Urinary bladder (tissue), 4 donors: ENCODE results near the gene ZNF503. TPM values are rescaled to one million over a fixed set of nuclear protein-coding genes. Genes with fewer than 3 reads are reported as not detected.

Experiments
- DNase-seq: peaks from one replicate; pipeline ENCODE4 v3.0.0-alpha.2; 2015; ENCODE audit errors: extremely low spot score
- H3K27ac ChIP-seq: one replicate; pipeline ENCODE4 v1.5.1; 2013; ENCODE audit warnings: low read depth, mild to moderate bottlenecking, moderate library complexity
- H3K36me3 ChIP-seq: one replicate; pipeline ENCODE4 v1.6.1; 2013; ENCODE audit warnings: mild to moderate bottlenecking, moderate library complexity; ENCODE audit not compliant: insufficient read depth
- H3K4me1 ChIP-seq: one replicate; pipeline ENCODE4 v1.6.1; 2013; ENCODE audit warnings: mild to moderate bottlenecking, moderate library complexity; ENCODE audit not compliant: insufficient read depth
- H3K4me3 ChIP-seq: one replicate; pipeline ENCODE4 v1.5.1; 2013; ENCODE audit warnings: low read depth, low read length
- WGBS: extraction: QIAGEN DNeasy Blood & Tissue Kit; methylation state at CpG from one replicate; pipeline ENCODE4 v1.1.7; 2013; 5-methylcytosine and 5-hydroxymethylcytosine counted together
- polyA plus RNA-seq: library from polyadenylated mRNA; stranded (reverse); fragments of 200-250 nt; gene quantifications from one replicate; pipeline ENCODE4 v1.2.3, GENCODE V29; 2013
- total RNA-seq: library from RNA; depleted of rRNA; stranded (reverse); fragments of >200 nt; gene quantifications from one replicate; pipeline ENCODE4 v1.2.3, GENCODE V29; 2014
- donor health status: healthy with polysubstance abuse.
- donor health status: healthy.

ZNF503 gene
- total and polyA plus RNA-seq, 2 donors, result 12.1 to 31.1 TPM

DNA sequence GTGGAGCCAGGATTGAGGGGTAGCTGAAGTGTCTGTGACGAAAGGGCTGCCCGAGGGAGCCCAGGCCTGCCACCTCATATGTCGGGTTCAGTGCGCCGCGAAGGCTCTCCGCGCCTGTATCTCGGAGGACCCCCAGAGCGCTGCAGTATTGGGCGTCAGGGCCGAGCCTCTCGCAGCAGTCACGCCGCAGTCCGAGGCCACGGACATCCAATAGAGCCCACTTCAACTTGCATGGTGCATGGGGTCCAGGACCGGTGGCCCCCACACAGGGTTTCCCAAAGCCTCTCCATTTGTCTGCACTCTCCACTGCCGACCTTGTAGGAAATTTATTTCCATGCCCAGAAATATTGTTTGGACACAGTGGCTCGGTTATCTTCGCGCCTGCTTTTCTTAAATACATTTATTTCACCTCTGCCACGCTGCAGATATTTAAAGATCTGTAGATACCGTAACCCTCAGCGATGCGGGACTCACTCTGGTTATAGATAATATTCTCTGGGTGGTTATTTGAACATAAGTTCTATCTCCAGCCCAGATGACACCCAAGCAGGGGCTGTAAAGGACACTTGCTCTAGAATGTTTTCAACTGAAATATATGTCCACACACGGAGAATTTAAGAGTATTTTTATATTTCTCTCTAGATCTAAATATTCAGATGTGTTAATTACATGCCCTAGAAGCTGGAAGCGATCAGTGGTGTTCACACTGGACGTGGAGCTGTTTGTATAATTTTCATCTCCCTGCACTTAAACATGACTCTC lies 5.1 kb upstream of the ZNF503 start:
- 96% methylated on average over 29 of the region's 29 CpGs for WGBS
- no peaks in the 10 kb centered on the region for H3K4me1 ChIP-seq

DNA sequence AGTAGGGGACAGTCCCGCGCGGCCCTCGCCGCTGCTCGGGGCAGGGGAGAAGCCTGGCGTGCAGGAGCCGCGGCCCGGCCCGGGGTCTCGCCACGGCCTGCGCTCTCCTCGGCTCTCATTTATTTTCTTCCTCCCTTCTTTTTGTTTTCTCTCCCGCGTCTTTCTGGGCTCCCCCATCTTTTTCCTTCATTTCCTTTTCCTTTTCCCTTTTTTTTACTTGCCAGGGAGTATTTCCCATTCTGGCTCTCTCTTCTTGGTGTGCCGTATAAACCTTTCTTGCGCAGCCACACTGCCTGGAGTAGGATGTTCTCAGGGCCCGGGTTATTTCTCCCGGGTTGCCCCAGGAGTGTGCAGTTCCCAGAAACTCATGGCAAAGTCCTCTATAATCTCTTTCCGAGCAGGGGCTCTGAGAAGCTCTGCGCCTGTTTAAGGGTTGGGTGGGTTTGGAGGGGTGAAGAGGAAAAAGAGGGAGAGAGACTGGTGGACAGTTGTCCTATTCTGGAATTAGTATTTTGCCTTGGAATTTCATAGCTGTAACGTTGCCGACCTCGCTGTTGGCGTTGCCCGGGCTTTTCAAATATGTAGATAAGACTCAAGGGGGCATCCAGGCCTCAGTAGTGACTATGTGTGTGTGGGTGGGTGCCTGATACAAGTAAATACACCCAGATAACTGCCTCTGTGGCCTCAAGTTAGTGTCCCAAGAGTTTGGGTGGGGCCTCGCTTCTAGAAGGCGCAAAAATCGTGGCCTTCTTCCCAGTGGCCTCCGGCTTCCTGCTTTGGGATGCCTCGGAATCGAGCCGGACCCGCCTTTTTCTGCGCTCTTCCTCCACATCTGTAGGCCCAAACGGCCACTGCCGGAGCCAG lies 4.3 kb upstream of the ZNF503 start:
- 86% methylated on average over 39 of the region's 39 CpGs for WGBS

More for the DNA sequence above, 5.1 kb upstream of the ZNF503 start:
- no peak for DNase-seq
- H3K27ac ChIP-seq, result no peak overlapping the region
- no peak overlapping the region for H3K4me3 ChIP-seq
- H3K36me3 ChIP-seq, result no peaks in the 10 kb centered on the region

GRCh38 chr10:75404815-75405597 lies 3.4 kb upstream of the ZNF503 start:
- Histone ChIP-seq H3K4me3 (peak overlapping the region; percentile 48), H3K27ac (no peak overlapping the region), H3K36me3 (no peaks in the 10 kb centered on the region), H3K4me1 (no peaks in the 10 kb centered on the region)
- DNase-seq, result no peak
- 56% methylated on average over 56 of the region's 56 CpGs for WGBS

More for the DNA sequence above, 4.3 kb upstream of the ZNF503 start:
- H3K4me1 ChIP-seq, result no peaks in the 10 kb centered on the region
- no peak overlapping the region for H3K4me3 ChIP-seq
- no peak for DNase-seq
- H3K36me3 ChIP-seq, result no peaks in the 10 kb centered on the region
- no peak overlapping the region for H3K27ac ChIP-seq

- no peak for DNase-seq
- peaks cover 3% of the 10 kb centered on the region for H3K36me3 ChIP-seq
- peak overlapping the region; percentile 48 for H3K4me3 ChIP-seq
- 25% methylated on average over 58 of the region's 58 CpGs for WGBS
- H3K27ac ChIP-seq, result no peak overlapping the region
- no peaks in the 10 kb centered on the region for H3K4me1 ChIP-seq
These were observed 2.6 kb upstream of the ZNF503 start for GRCh38 chr10:75403939-75404814.

DNA sequence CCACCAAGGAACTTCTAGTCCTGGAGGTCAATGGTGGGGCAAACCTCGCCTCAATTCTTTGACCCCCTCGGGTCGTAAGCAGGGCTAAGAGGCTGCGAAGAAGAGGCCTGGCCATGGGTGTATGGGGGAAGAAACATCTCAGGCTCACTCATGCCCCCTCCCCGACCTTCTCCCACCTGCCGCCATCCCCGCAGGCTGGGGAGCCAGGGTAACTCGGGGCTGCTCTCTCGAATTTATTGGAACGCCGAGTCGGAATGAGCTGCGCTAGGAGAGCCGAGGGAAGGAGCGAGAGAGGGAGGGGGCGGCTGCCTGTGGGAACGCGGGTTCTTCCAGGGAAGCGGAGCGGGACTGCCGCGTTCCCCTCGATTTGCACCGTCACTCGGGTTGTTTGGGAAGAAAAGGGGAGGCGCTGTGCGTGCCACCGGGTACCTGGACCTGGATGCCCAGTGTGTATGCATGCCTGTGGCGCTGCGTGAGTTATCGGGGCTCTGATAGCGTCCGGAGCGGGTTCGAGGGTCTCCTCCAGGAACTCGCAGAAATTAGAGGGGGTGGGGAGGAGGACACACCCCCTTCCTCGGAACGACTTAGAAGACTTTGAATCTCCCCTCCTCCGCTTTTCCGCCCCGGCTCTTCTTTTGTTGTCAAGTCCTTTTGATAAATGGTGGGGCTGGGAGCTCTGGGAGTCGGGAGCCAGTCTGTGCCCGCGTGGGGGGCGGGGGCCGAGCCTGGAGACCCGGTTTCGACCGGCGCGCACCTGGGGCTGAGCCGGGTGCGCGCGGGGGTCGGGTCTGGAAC lies 1.8 kb upstream of the ZNF503 start:
- Histone ChIP-seq H3K4me3 (peak overlapping the region; percentile 48), H3K27ac (peak overlapping the region; percentile 89), H3K36me3 (peaks cover 8% of the 10 kb centered on the region), H3K4me1 (no peaks in the 10 kb centered on the region)
- under 1% methylated on average over 56 of the region's 56 CpGs for WGBS
- no peak for DNase-seq

- Histone ChIP-seq H3K4me1 (no peaks in the 10 kb centered on the region), H3K27ac (peak overlapping the region; percentile 89), H3K4me3 (peak overlapping the region; percentile 48), H3K36me3 (peaks cover 8% of the 10 kb centered on the region)
- no peak for DNase-seq
- WGBS, result under 1% methylated on average over 42 of the region's 42 CpGs
These were observed 1.1 kb upstream of the ZNF503 start for GRCh38 chr10:75402486-75403143.

- no peak for DNase-seq
- under 1% methylated on average over 68 of the region's 68 CpGs for WGBS
- Histone ChIP-seq H3K4me3 (peak overlapping the region; percentile 79), H3K36me3 (peaks cover 8% of the 10 kb centered on the region), H3K4me1 (no peaks in the 10 kb centered on the region), H3K27ac (peak overlapping the region; percentile 89)
These were observed 594 bp downstream of the ZNF503 start for GRCh38 chr10:75400771-75401568.

- Histone ChIP-seq H3K27ac (peak overlapping the region; percentile 89), H3K4me3 (peak overlapping the region; percentile 79), H3K4me1 (no peaks in the 10 kb centered on the region), H3K36me3 (peaks cover 8% of the 10 kb centered on the region)
- WGBS, result under 1% methylated on average over 39 of the region's 39 CpGs
- DNase-seq, result no peak
These were observed 1.3 kb downstream of the ZNF503 start for GRCh38 chr10:75400163-75400770.

DNA sequence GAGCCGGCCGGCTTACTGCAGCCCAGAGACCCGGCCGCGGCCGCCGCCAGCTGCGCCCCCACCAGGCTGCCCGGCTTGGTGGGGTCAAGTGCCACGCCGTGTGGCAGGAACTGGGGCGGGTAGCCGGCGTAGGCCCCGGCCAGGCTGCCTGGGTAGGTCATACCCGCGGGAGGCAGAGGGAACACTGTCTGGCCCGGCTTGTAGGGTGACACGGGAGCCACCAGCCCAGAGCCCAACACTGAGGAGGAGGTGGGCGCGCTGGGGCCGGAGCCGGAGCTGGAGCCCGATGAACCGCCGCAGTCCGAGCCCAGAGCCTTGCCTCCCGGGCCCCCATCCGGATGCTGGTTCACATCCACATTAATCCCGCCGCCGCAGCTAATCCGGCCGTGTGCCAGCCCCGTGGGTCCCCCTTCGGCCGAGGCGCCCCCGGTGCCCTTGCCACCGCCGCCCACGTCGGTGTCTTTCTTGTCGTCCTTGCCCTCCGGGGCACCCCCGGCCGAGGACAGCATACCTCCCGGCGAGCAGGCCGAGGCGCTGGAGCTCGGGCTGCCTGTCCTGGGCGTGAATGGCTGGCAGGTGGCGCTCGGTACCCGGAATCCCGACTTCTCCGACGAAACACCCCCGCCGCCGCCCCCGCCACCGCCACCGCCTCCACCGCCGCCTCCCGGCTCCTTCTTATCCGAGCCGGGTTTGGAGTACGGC lies 2.0 kb downstream of the ZNF503 start:
- Histone ChIP-seq H3K27ac (peak overlapping the region; percentile 84), H3K4me3 (peak overlapping the region; percentile 79), H3K4me1 (no peaks in the 10 kb centered on the region), H3K36me3 (peaks cover 8% of the 10 kb centered on the region)
- no peak for DNase-seq
- 4% methylated on average over 71 of the region's 71 CpGs for WGBS

DNA sequence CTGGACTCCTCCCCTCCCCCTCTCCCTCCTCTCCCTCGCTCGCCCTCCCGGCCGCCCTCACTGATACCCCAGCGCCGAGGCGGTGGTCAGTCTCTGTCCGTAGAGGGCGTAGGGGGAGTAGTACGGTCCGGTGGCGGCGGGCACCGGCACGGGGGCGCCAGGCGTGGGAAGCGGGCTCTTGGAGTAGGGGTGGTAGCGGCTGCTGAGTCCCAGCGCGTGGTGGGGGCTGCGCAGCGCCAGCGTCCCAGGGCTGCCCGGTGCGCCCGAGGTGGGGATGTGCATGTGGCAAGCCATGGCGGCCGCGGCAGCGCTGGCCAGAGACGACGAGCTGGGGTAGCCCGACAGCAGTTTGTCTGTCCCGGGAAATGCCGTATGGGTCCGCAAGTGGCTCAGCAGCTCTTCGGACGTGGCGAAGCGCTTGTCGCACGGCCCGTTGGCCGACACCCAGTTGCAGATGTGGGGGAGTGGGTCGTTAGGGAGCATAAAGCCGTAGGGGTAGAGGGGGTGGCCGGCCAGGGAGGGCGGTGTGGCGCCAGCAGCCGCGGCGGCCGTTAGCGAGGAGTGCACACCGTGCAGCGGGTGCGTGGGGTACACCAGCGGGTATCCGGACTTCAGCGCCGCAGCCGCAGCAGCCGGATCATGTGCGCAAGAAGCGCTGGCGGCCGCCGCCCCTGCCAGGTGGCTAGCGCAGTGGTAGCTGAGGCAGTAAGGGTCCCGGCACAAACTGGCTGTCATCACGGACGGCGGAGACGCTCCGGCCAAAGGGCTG lies 2.7 kb downstream of the ZNF503 start:
- 29% methylated on average over 76 of the region's 76 CpGs for WGBS
- peaks cover 8% of the 10 kb centered on the region for H3K36me3 ChIP-seq
- H3K4me1 ChIP-seq, result no peaks in the 10 kb centered on the region
- peak overlapping the region; percentile 73 for H3K27ac ChIP-seq
- DNase-seq, result no peak
- H3K4me3 ChIP-seq, result peak overlapping the region; percentile 79
